ENCODE data around the gene ZBBX. TPM values are rescaled to one million over a fixed set of nuclear protein-coding genes. Genes with fewer than 3 reads are reported as not detected.

Gene ZBBX
- total and polyA plus RNA-seq, 9 of the 15 experiments (the other 6 are each of a cell fraction or from before 2014, with no cell fraction given) = not detected

- TF ChIP-seq TSHZ1 (CRISPR knock-in tag; IDR thresholded peaks at IDR 0.05) (no peak), PRMT5 (CRISPR knock-in tag; IDR thresholded peaks at IDR 0.05) (no peak), ZNF77 (CRISPR knock-in tag; IDR thresholded peaks at IDR 0.05) (no peak), ZC3H8 (IDR thresholded peaks at IDR 0.05) (no peak), DACH1 (IDR thresholded peaks at IDR 0.05; ENCODE audit: partially characterized antibody) (no peak), GTF2A2 (tag; IDR thresholded peaks at IDR 0.05) (no peak), RAD21 (CRISPR knock-in tag; conservative IDR thresholded peaks at IDR 0.05 in 1 of 2, IDR thresholded peaks at IDR 0.05 in 1 of 2) (no peak), ZNF133 (CRISPR knock-in tag; IDR thresholded peaks at IDR 0.05) (no peak), XRCC5 (IDR thresholded peaks at IDR 0.05; ENCODE audit: low read depth, low read length) (no peak), TFE3 (CRISPR knock-in tag; IDR thresholded peaks at IDR 0.05) (no peak)
Measured at GRCh38 chr3:167289435-167289834, 90.7 kb downstream of the ZBBX start (continued).
